NT2/D1 (cell line): ENCODE measurements around the gene WWC1.

Experiments used
- YY1 ChIP-seq: IDR thresholded peaks from 2 replicates; pipeline ENCODE4 v1.6.1; 2011; ENCODE audit not compliant: insufficient read length, insufficient read depth
- ZNF274 ChIP-seq: IDR thresholded peaks from 2 replicates; pipeline ENCODE4 v1.6.1; 2011; ENCODE audit warnings: mild to moderate bottlenecking, low read depth, low read length

- TF ChIP-seq ZNF274, result no peak
- TF ChIP-seq YY1, result no peak
These were observed 1.6 kb downstream of the WWC1 start for GRCh38 chr5:168292786-168293696.
